HepG2 (cell line): Measurements from ENCODE around the gene FBXW5. TPM values are rescaled to one million over a fixed set of nuclear protein-coding genes. Genes with fewer than 3 reads are reported as not detected.

Experiments
- ATAC-seq: fragments of 200-7000 bp; cut with Tn5 transposase; 3 replicates; pipeline ENCODE4 v1.9.1; 2020; ENCODE audit warnings: mild to moderate bottlenecking, moderate library complexity
- BruUV-seq: library from RNA; stranded (reverse); fragments of 400-500 nt; replicated peaks from 2 replicates; lab custom pipeline; 2021; lab: Mats Ljungman, UMichigan
- CTCF ChIA-PET: fragments of 300-600 bp; formaldehyde crosslinking; extraction: SDS; loops from one replicate; lab custom pipeline; 2021; ENCODE audit warnings: low total read pairs, inconsistent platforms, low intra/inter-chr PET ratio; lab: Yijun Ruan, JAX
- POLR2A ChIA-PET: fragments of 350-600 bp; sonication (Branson Sonifier 250); formaldehyde crosslinking; loops from one replicate; lab custom pipeline; 2020; ENCODE audit warnings: antibody characterized with exemption, inconsistent platforms; lab: Yijun Ruan, JAX
- DNase-seq: peaks from one replicate; pipeline ENCODE4 v3.0.0-alpha.2; 2015; ENCODE audit warnings: low spot score
- FAIRE-seq: peaks from 3 replicates; lab custom pipeline; 2011; peaks lifted over from hg19 to GRCh38; lab: Jason Lieb, UNC
- H2AFZ ChIP-seq: one replicate; pipeline ENCODE4 v1.6.1; 2011; ENCODE audit warnings: low read length, inconsistent platforms
- H3K27ac ChIP-seq: fragments of 300-600 bp; 3 replicates; pipeline ENCODE4 v1.8.0; 2011; ENCODE audit warnings: mixed run types, mild to moderate bottlenecking, mixed read lengths, low read length, inconsistent platforms; ENCODE audit not compliant: insufficient read depth; ENCODE audit errors: extremely low read length
- H3K27me3 ChIP-seq, 2 experiments: fragments of 200-600 bp in 1 of 2; 2 replicates in 1 of 2; 3 replicates in 1 of 2; pipeline versions ENCODE4 v1.6.0 to v1.8.0; 2011; ENCODE audit warnings: low read length in 2 of 2, mild to moderate bottlenecking in 2 of 2, moderate library complexity in 2 of 2, inconsistent platforms in 1 of 2; ENCODE audit not compliant: insufficient read depth in 2 of 2, control insufficient read depth in 1 of 2
- H3K36me3 ChIP-seq, 2 experiments: fragments of 200-600 bp in 1 of 2; replicated peaks in 1 of 2; 2 replicates in 1 of 2; 3 replicates in 1 of 2; pipeline versions ENCODE4 v1.5.1 to v1.8.0; 2011; ENCODE audit warnings: low read length in 2 of 2, inconsistent platforms in 1 of 2; ENCODE audit not compliant: insufficient read depth in 2 of 2, control insufficient read depth in 1 of 2
- H3K4me1 ChIP-seq: 2 replicates; pipeline ENCODE4 v1.5.1; 2012; ENCODE audit warnings: low read length, inconsistent platforms; ENCODE audit not compliant: insufficient read depth
- H3K4me2 ChIP-seq: 2 replicates; pipeline ENCODE4 v1.6.0; 2011; ENCODE audit warnings: low read depth, low read length, inconsistent platforms
- H3K4me3 ChIP-seq, 3 experiments: fragments of 200-600 bp in 1 of 3; sonication (generic), shearing (Covaris generic) in 1 of 3; replicated peaks in 1 of 3; 2 replicates each; pipeline ENCODE4 v1.5.1; 2011 to 2016; ENCODE audit warnings: low read length in 3 of 3, inconsistent platforms in 2 of 3, low read depth in 2 of 3, mild to moderate bottlenecking in 2 of 3, control low read depth in 1 of 3, mixed read lengths in 1 of 3; ENCODE audit not compliant: insufficient read depth in 1 of 3
- H3K79me2 ChIP-seq: one replicate; pipeline ENCODE4 v1.6.1; 2011; ENCODE audit warnings: low read length, inconsistent platforms; ENCODE audit not compliant: insufficient read depth
- H3K9ac ChIP-seq: 2 replicates; pipeline ENCODE4 v1.6.0; 2011; ENCODE audit warnings: mild to moderate bottlenecking, low read depth, low read length, inconsistent platforms; ENCODE audit not compliant: insufficient read depth
- H3K9me3 ChIP-seq: 2 replicates; pipeline ENCODE4 v1.5.1; 2012; ENCODE audit warnings: mild to moderate bottlenecking, low read length
- H4K20me1 ChIP-seq: 2 replicates; pipeline ENCODE4 v1.6.0; 2011; ENCODE audit warnings: inconsistent platforms, mild to moderate bottlenecking, low read length, moderate library complexity; ENCODE audit not compliant: insufficient read depth
- MAFF ChIP-seq: IDR thresholded peaks from 2 replicates; pipeline ENCODE4 v1.6.1; 2011; ENCODE audit warnings: low read depth, low read length, improper control_type of control experiment
- MTF2 ChIP-seq: sonication (generic); formaldehyde crosslinking; IDR thresholded peaks from 2 replicates; pipeline ENCODE4 v1.5.0; 2020; ENCODE audit warnings: missing genetic modification reagents, borderline replicate concordance
- NONO ChIP-seq, 2 experiments: fragments of 450-650 bp in 1 of 2; sonication (generic) in 1 of 2; formaldehyde crosslinking in 1 of 2; IDR thresholded peaks in 1 of 2; conservative IDR thresholded peaks in 1 of 2; 2 replicates each; pipeline versions ENCODE4 v1.6.1 to v1.8.0; 2017 to 2022; ENCODE audit warnings: mild to moderate bottlenecking in 1 of 2, missing genetic modification reagents in 1 of 2, moderate library complexity in 1 of 2
- SALL2 ChIP-seq: sonication (generic); formaldehyde crosslinking; IDR thresholded peaks from 2 replicates; pipeline ENCODE4 v1.8.1; 2023; ENCODE audit warnings: mild to moderate bottlenecking, missing genetic modification reagents, inconsistent platforms
- SMYD3 ChIP-seq: sonication (generic); formaldehyde crosslinking; IDR thresholded peaks from 2 replicates; pipeline ENCODE4 v1.8.1; 2023; ENCODE audit warnings: mild to moderate bottlenecking, missing genetic modification reagents
- ZNF143 ChIP-seq: sonication (generic); formaldehyde crosslinking; IDR thresholded peaks from 2 replicates; pipeline ENCODE4 v1.4.0; 2020; ENCODE audit warnings: missing genetic modification reagents
- ZNF329 ChIP-seq: sonication (generic); formaldehyde crosslinking; IDR thresholded peaks from 2 replicates; pipeline ENCODE4 v1.9.0; 2021; ENCODE audit warnings: low read depth, mild to moderate bottlenecking, missing genetic modification reagents
- ZNF552 ChIP-seq: sonication (generic); formaldehyde crosslinking; IDR thresholded peaks from 2 replicates; pipeline ENCODE4 v1.9.0; 2022; ENCODE audit warnings: missing genetic modification reagents, mild to moderate bottlenecking, borderline replicate concordance
- ZNF570 ChIP-seq: sonication (generic); formaldehyde crosslinking; IDR thresholded peaks from 2 replicates; pipeline ENCODE4 v1.4.0; 2020; ENCODE audit warnings: mild to moderate bottlenecking, missing genetic modification reagents, borderline replicate concordance
- ZNF616 ChIP-seq: sonication (generic); formaldehyde crosslinking; IDR thresholded peaks from 2 replicates; pipeline ENCODE4 v1.5.0; 2020; ENCODE audit warnings: low read depth, mild to moderate bottlenecking, missing genetic modification reagents
- ZNF7 ChIP-seq: IDR thresholded peaks from 2 replicates; pipeline ENCODE4 v1.6.1; 2016; ENCODE audit warnings: missing biosample characterization, missing genetic modification reagents
- WGBS: methylation state at CpG from one replicate; pipeline ENCODE4 v1.1.6; 2017; ENCODE audit warnings: low lambda C conversion rate; 5-methylcytosine and 5-hydroxymethylcytosine counted together
- in situ Hi-C: cut with HindIII; loops from 2 replicates; pipeline ENCODE4 v1.10.0; 2017; ENCODE audit warnings: low pct_unique_long_range_greater_than_20kb; ENCODE audit not compliant: extremely low pct_ligation_motif_present
- intact Hi-C: fragments of 100-400 bp; cut with micrococcal nuclease; formaldehyde crosslinking; loops from one replicate; pipeline ENCODE4 v1.10.0; 2022; ENCODE audit not compliant: unreplicated experiment
- polyA plus RNA-seq, 8 experiments: library from polyadenylated mRNA; depleted of rRNA in 3 of 8; stranded (reverse) in 7 of 8; unstranded in 1 of 8; fragments of >200 nt; fragmentation: Illumina TruSeq in 4 of 8; extraction: Trizol in 4 of 8; gene quantifications; 2 replicates each; pipeline versions ENCODE4 v1.2.1 to v1.2.3, GENCODE V29; 2011 to 2016; ENCODE audit warnings: low read depth in 4 of 8, missing spikeins in 1 of 8, mixed read lengths in 1 of 8; ENCODE audit not compliant: insufficient read depth in 1 of 8
- total RNA-seq, 5 experiments: library from RNA; depleted of rRNA; stranded (reverse); fragments of >200 nt; fragmentation: Illumina TruSeq; extraction: Trizol; gene quantifications; 2 replicates each; pipeline ENCODE4 v1.2.3, GENCODE V29; 2016; ENCODE audit warnings: low read depth in 1 of 5
- TF ChIP-seq, protein P1 (sequence below): sonication (generic); formaldehyde crosslinking; IDR thresholded peaks from 2 replicates; pipeline ENCODE4 v1.5.0; 2020; ENCODE audit warnings: missing genetic modification reagents, mild to moderate bottlenecking, borderline replicate concordance
- TF ChIP-seq, protein P2 (sequence below): sonication (generic); formaldehyde crosslinking; IDR thresholded peaks from 2 replicates; pipeline ENCODE4 v1.4.0; 2020; ENCODE audit warnings: mild to moderate bottlenecking, missing genetic modification reagents

FBXW5 gene
- total and polyA plus RNA-seq, 2 of the 13 experiments (the other 11 are each of a cell fraction or from before 2014, with no cell fraction given): 52.0 to 60.4 TPM

DNA sequence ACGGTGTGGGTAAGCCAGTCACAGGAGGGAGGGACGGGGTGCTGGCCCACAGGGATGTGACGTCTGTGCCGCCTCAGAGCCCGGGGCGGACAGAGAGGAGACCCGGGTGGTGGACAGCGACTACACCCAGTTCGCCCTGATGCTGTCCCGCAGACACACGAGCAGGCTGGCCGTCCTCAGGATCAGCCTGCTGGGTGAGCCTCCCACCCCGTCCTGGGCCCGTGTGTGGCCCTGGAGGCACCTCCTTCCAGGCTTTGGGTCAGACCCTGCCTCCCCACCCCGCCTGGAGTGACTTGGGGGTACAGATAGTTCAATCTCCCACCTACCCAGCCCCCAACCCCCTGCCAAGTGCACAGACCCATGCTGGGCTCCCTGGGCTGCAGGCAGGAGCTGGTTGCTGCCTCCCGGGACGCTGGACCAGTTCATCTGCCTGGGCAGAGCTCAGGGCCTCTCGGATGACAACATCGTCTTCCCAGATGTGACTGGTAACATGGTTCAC, 9.3 kb upstream of the FBXW5 start:
- Histone ChIP-seq H4K20me1 (no peaks in the 10 kb centered on the region), H3K4me3 (no peak overlapping the region), H3K27ac (no peak overlapping the region), H3K27me3 (peaks cover 1 to 3% of the 10 kb centered on the region in 2 experiments; a peak in 1 of 5 replicates), H3K9ac (no peak overlapping the region), H3K4me1 (peaks cover 18% of the 10 kb centered on the region), H2AFZ (no peak overlapping the region), H3K9me3 (no peaks in the 10 kb centered on the region), H3K4me2 (no peak overlapping the region), H3K36me3 (no peaks in the 10 kb centered on the region), H3K79me2 (peaks cover 5% of the 10 kb centered on the region)
- TF ChIP-seq ZNF570 (CRISPR knock-in tag) (no peak), MTF2 (CRISPR knock-in tag) (no peak), SALL2 (CRISPR knock-in tag) (no peak), ZNF7 (CRISPR knock-in tag) (no peak), ZNF616 (CRISPR knock-in tag) (no peak), SMYD3 (CRISPR knock-in tag) (no peak), ZNF552 (CRISPR knock-in tag) (no peak), ZNF329 (CRISPR knock-in tag) (no peak), ZNF143 (CRISPR knock-in tag) (no peak), MAFF (no peak), NONO (IDR thresholded peaks at IDR 0.05) (no peak), NONO (CRISPR knock-in tag; conservative IDR thresholded peaks at IDR 0.05) (no peak)
- TF ChIP-seq, protein P1, sequence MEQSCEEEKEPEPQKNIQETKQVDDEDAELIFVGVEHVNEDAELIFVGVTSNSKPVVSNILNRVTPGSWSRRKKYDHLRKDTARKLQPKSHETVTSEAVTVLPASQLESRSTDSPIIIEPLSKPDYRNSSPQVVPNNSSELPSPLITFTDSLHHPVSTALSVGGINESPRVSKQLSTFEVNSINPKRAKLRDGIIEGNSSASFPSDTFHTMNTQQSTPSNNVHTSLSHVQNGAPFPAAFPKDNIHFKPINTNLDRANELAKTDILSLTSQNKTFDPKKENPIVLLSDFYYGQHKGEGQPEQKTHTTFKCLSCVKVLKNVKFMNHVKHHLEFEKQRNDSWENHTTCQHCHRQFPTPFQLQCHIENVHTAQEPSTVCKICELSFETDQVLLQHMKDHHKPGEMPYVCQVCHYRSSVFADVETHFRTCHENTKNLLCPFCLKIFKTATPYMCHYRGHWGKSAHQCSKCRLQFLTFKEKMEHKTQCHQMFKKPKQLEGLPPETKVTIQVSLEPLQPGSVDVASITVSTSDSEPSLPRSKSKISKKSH (CRISPR knock-in tag): no peak
- TF ChIP-seq, protein P2, sequence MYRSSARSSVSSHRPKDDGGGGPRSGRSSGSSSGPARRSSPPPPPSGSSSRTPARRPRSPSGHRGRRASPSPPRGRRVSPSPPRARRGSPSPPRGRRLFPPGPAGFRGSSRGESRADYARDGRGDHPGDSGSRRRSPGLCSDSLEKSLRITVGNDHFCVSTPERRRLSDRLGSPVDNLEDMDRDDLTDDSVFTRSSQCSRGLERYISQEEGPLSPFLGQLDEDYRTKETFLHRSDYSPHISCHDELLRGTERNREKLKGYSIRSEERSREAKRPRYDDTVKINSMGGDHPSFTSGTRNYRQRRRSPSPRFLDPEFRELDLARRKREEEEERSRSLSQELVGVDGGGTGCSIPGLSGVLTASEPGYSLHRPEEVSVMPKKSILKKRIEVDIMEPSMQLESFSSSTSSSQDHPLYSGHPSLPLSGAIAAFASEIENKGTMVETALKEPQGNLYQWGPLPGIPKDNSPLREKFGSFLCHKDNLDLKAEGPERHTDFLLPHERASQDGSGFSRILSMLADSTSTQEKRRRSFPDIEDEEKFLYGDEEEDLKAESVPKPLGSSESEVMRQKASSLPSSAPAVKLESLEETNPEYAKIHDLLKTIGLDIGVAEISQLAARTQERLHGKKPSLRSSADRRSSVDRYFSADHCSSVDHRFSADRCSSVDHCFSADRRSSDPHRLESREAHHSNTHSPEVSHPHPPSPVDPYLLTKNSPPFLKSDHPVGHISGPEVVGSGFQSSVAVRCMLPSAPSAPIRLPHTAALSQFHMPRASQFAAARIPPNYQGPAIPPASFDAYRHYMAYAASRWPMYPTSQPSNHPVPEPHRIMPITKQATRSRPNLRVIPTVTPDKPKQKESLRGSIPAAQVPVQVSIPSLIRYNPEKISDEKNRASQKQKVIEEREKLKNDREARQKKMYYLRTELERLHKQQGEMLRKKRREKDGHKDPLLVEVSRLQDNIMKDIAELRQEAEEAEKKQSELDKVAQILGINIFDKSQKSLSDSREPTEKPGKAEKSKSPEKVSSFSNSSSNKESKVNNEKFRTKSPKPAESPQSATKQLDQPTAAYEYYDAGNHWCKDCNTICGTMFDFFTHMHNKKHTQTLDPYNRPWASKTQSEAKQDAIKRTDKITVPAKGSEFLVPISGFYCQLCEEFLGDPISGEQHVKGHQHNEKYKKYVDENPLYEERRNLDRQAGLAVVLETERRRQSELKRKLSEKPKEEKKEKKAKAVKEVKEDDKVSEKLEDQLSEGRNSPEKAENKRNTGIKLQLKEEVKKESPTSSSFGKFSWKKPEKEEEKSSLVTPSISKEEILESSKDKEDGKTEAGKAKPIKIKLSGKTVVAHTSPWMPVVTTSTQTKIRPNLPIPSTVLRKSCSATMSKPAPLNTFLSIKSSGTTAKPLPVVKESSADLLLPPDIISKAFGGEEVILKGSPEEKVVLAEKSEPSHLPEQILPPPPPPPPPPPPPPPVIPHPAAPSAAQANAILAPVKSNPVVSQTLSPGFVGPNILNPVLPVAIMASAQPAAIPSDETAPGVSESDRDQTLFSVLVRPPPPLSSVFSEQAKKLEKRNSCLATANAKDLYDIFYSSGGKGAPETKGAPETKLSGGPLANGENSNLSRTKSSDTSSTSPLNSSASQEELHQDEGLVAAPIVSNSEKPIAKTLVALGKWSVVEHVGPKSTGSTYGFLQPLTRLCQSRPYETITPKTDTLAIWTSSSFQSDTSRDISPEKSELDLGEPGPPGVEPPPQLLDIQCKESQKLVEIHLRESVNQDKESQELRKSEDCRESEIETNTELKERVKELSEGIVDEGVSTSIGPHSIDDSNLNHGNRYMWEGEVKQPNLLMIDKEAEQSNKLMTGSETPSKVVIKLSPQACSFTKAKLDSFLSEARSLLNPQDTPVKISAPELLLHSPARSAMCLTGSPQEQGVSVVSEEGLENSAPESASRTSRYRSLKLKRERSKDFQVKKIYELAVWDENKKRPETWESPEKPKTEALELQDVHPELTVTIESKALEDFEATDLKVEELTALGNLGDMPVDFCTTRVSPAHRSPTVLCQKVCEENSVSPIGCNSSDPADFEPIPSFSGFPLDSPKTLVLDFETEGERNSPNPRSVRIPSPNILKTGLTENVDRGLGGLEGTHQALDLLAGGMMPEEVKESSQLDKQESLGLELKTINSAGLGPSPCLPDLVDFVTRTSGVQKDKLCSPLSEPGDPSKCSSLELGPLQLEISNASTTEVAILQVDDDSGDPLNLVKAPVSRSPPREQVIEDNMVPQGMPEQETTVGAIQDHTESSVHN (CRISPR knock-in tag): no peak
- intact Hi-C loops (no loop called here), in situ Hi-C loops (no loop called here)
- DNase-seq: no peak
- ATAC-seq: no peak
- WGBS: 88% methylated on average over 5 of the region's 19 CpGs
- FAIRE-seq: no peak
- ChIA-PET CTCF (no interaction called here), POLR2A (no interaction called here)
- BruUV-seq: no TSS peak
